Esophagus squamous epithelium (tissue), 5 donors: ENCODE results near the gene MYO7B. TPM values are rescaled to one million over a fixed set of nuclear protein-coding genes. Genes with fewer than 3 reads are reported as not detected.

Experiments
- DNase-seq: peaks from one replicate; lab custom pipeline; 2025; lab: John Stamatoyannopoulos, UW
- H3K27ac ChIP-seq, 4 donors: fragments of 200-600 bp; sonication (generic); one replicate each; pipeline ENCODE4 v1.5.1; 2016 to 2019; ENCODE audit warnings: mild to moderate bottlenecking in 1 of 4
- H3K27me3 ChIP-seq, 4 donors: fragments of 200-600 bp; sonication (generic); 1 replicate in 3 of 4; 2 replicates in 1 of 4; pipeline versions ENCODE4 v1.5.1 to v1.6.0; 2017 to 2021; ENCODE audit warnings: antibody characterized with exemption in 1 of 4
- H3K36me3 ChIP-seq, 3 donors: fragments of 200-600 bp; sonication (generic); one replicate each; pipeline ENCODE4 v1.5.1; 2016 to 2019
- H3K4me1 ChIP-seq, 3 donors: fragments of 200-600 bp; sonication (generic); one replicate each; pipeline ENCODE4 v1.5.1; 2017 to 2019
- H3K4me3 ChIP-seq, 4 donors: fragments of 200-600 bp; sonication (generic); 1 replicate in 3 of 4; 2 replicates in 1 of 4; pipeline ENCODE4 v1.5.1; 2016 to 2019; ENCODE audit warnings: mild to moderate bottlenecking in 2 of 4, moderate library complexity in 1 of 4
- H3K9me3 ChIP-seq, 3 donors: fragments of 200-600 bp; sonication (generic); one replicate each; pipeline ENCODE4 v1.5.1; 2016 to 2019
- CTCF ChIP-seq, 6 experiments: fragments of 450-650 bp in 4 of 6; fragments of 200-600 bp in 2 of 6; sonication (generic) in 2 of 6; IDR thresholded peaks; one replicate each; pipeline ENCODE4 v1.5.1; 2016 to 2019; ENCODE audit warnings: antibody characterized with exemption in 6 of 6, mild to moderate bottlenecking in 4 of 6, moderate library complexity in 4 of 6
- POLR2A ChIP-seq, 4 donors: fragments of 450-650 bp; IDR thresholded peaks; one replicate each; pipeline ENCODE4 v1.6.1; 2017; ENCODE audit warnings: antibody characterized with exemption in 4 of 4, mild to moderate bottlenecking in 4 of 4, moderate library complexity in 3 of 4
- WGBS, 2 donors: methylation state at CpG; one replicate each; pipeline ENCODE4 v1.1.5; 2018; 5-methylcytosine and 5-hydroxymethylcytosine counted together
- intact Hi-C: fragments of 100-400 bp; cut with DNase I; formaldehyde crosslinking; loops from one replicate; pipeline ENCODE4 v1.15.0; 2022
- total RNA-seq, 4 donors: library from RNA; depleted of rRNA; stranded (reverse); fragments of >200 nt; gene quantifications; one replicate each; pipeline ENCODE4 v1.1.0, GENCODE V29; 2016
- donor health status: DM: yes; HTN: yes; CAD: no.

MYO7B gene
- total RNA-seq, 4 donors from 2014 or later: 0.19 TPM; not detected in 3

- 85 to 88% methylated on average over 3 to 7 of the region's 9 CpGs for WGBS, 2 donors
- Histone ChIP-seq H3K27me3 (no peaks in the 10 kb centered on the region), H3K36me3 (no peaks in the 10 kb centered on the region), H3K9me3 (peaks cover 0 to 10% (median 0%) of the 10 kb centered on the region in 3 donors), H3K27ac (no peak overlapping the region), H3K4me1 (no peaks in the 10 kb centered on the region), H3K4me3 (no peak overlapping the region)
- no peak for DNase-seq
- intact Hi-C loops: no loop called here
- no peak for TF ChIP-seq POLR2A (IDR thresholded peaks at IDR 0.05)
- no peak for TF ChIP-seq CTCF (IDR thresholded peaks at IDR 0.05)
Observed at GRCh38 chr2:127607399-127607908, 72.0 kb downstream of the MYO7B start.

- 77 to 82% methylated on average over 5 to 18 of the region's 25 CpGs for WGBS, 2 donors
- no peak for DNase-seq
- peaks cover 0 to 2% (median 0%) of the 10 kb centered on the region in 3 donors for H3K9me3 ChIP-seq
- intact Hi-C loops: no loop called here
- no peaks in the 10 kb centered on the region for H3K27me3 ChIP-seq
- H3K36me3 ChIP-seq: no peaks in the 10 kb centered on the region
- H3K4me1 ChIP-seq: no peaks in the 10 kb centered on the region
- no peak overlapping the region for H3K4me3 ChIP-seq
- TF ChIP-seq CTCF (IDR thresholded peaks at IDR 0.05): no peak
- no peak for TF ChIP-seq POLR2A (IDR thresholded peaks at IDR 0.05)
- H3K27ac ChIP-seq: no peak overlapping the region
Observed at GRCh38 chr2:127608061-127609030, 72.9 kb downstream of the MYO7B start.

GRCh38 chr2:127609031-127609751 is 73.7 kb downstream of the MYO7B start:
- Histone ChIP-seq H3K36me3 (no peaks in the 10 kb centered on the region), H3K27me3 (no peaks in the 10 kb centered on the region), H3K4me1 (no peaks in the 10 kb centered on the region), H3K4me3 (no peak overlapping the region), H3K9me3 (peaks cover 0 to 5% (median 0%) of the 10 kb centered on the region in 3 donors), H3K27ac (no peak overlapping the region)
- intact Hi-C loops: no loop called here
- TF ChIP-seq POLR2A (IDR thresholded peaks at IDR 0.05): no peak
- TF ChIP-seq CTCF (IDR thresholded peaks at IDR 0.05): no peak
- DNase-seq: no peak
- 80 to 87% methylated on average over 3 of the region's 24 CpGs for WGBS, 2 donors

- Histone ChIP-seq H3K36me3 (no peaks in the 10 kb centered on the region), H3K4me1 (no peaks in the 10 kb centered on the region), H3K9me3 (peaks cover 0 to 5% (median 0%) of the 10 kb centered on the region in 3 donors), H3K4me3 (no peak overlapping the region), H3K27me3 (no peaks in the 10 kb centered on the region), H3K27ac (no peak overlapping the region)
- intact Hi-C loops: no loop called here
- no peak for TF ChIP-seq POLR2A (IDR thresholded peaks at IDR 0.05)
- no peak for TF ChIP-seq CTCF (IDR thresholded peaks at IDR 0.05)
- no peak for DNase-seq
- 83% methylated on average over 1 of the region's 8 CpGs; no CpG with 5 or more reads in 1 of the 2 donors for WGBS, 2 donors
Observed at GRCh38 chr2:127609818-127610217, 74.3 kb downstream of the MYO7B start.
